Measurements from ENCODE around the gene WDCP.

Gene WDCP

GRCh38 chr2:24085200-24085489 lies 38.0 kb upstream of the WDCP start:
- Histone ChIP-seq H3K9me3 (no peaks in the 10 kb centered on the region), H3K4me1 (peaks cover 0 to 17% (median 15%) of the 10 kb centered on the region in 4 donors), H3K36me3 (peaks cover 26 to 43% (median 29%) of the 10 kb centered on the region in 3 donors), H3K4me3 (peak overlapping the region; percentile 61 to 64), H3K27me3 (no peaks in the 10 kb centered on the region), H3K27ac (peak overlapping the region; percentile 83 to 93)
- DNase-seq: no peak
- no peak for TF ChIP-seq CTCF (IDR thresholded peaks at IDR 0.05)
- intact Hi-C loops (cut with DNase I; ENCODE audit: low total_unique reads): no loop called here

GRCh38 chr2:24084386-24085199 lies 37.4 kb upstream of the WDCP start, which contains the start of gene TP53I3:
TP53I3 (minus strand) TSS chr2:24084834; CDS start chr2:24084326, 508 bp downstream.
- peak within 1 kb of the TSS; percentile 61 to 64 for H3K4me3 ChIP-seq
- TF ChIP-seq CTCF (IDR thresholded peaks at IDR 0.05): peak; percentile 94 to 98
- peak; percentile 89 to 92 for DNase-seq
- H3K36me3 ChIP-seq: peaks cover 26 to 43% (median 29%) of the 10 kb centered on the region in 3 donors
- intact Hi-C loops (cut with DNase I; ENCODE audit: low total_unique reads): loop anchor here (5.0 kb wide), 3 partner anchors 37 to 262 kb away; partner anchors contain the start of genes ATAD2B, FKBP1B and WDCP
- H3K4me1 ChIP-seq: peaks cover 0 to 17% (median 15%) of the 10 kb centered on the region in 4 donors
- H3K27ac ChIP-seq: peak within 1 kb of the TSS; percentile 83 to 93
- no peaks in the 10 kb centered on the region for H3K9me3 ChIP-seq
- no peaks in the 10 kb centered on the region for H3K27me3 ChIP-seq

- TF ChIP-seq CTCF (IDR thresholded peaks at IDR 0.05): no peak
- intact Hi-C loops (cut with DNase I; ENCODE audit: low total_unique reads): loop anchor here (5.0 kb wide), 3 partner anchors 36 to 261 kb away; partner anchors contain the start of genes ATAD2B, FKBP1B and WDCP
- DNase-seq: peak in 1 of 2 donors; percentile 57
These were observed 36.6 kb upstream of the WDCP start for GRCh38 chr2:24083567-24084385.

GRCh38 chr2:24082787-24083566 lies 35.8 kb upstream of the WDCP start:
- no peak for DNase-seq
- Histone ChIP-seq H3K4me3 (peak overlapping the region in 1 of 2 donors; percentile 64), H3K27ac (peak overlapping the region; percentile 83 to 93), H3K4me1 (peaks cover 0 to 18% (median 16%) of the 10 kb centered on the region in 4 donors), H3K9me3 (no peaks in the 10 kb centered on the region), H3K27me3 (no peaks in the 10 kb centered on the region), H3K36me3 (peaks cover 16 to 43% (median 22%) of the 10 kb centered on the region in 3 donors)
- intact Hi-C loops (cut with DNase I; ENCODE audit: low total_unique reads): loop anchor here (5.0 kb wide), 3 partner anchors 36 to 261 kb away; partner anchors contain the start of genes ATAD2B, FKBP1B and WDCP
- TF ChIP-seq CTCF (IDR thresholded peaks at IDR 0.05): no peak

More at GRCh38 chr2:24083567-24084385, 36.6 kb upstream of the WDCP start:
- Histone ChIP-seq H3K4me1 (peaks cover 0 to 17% (median 15%) of the 10 kb centered on the region in 4 donors), H3K27ac (peak overlapping the region; percentile 83 to 93), H3K4me3 (peak overlapping the region; percentile 61 to 64), H3K36me3 (peaks cover 24 to 47% (median 29%) of the 10 kb centered on the region in 3 donors), H3K9me3 (no peaks in the 10 kb centered on the region), H3K27me3 (no peaks in the 10 kb centered on the region)

- DNase-seq: no peak
- no peaks in the 10 kb centered on the region for H3K9me3 ChIP-seq
These were observed 33.5 kb upstream of the WDCP start for GRCh38 chr2:24080701-24081100.

More at GRCh38 chr2:24080701-24081100, 33.5 kb upstream of the WDCP start:
- no peak overlapping the region for H3K4me3 ChIP-seq
- H3K4me1 ChIP-seq: peaks cover 0 to 26% (median 24%) of the 10 kb centered on the region in 4 donors
- H3K36me3 ChIP-seq: peaks cover 6 to 33% (median 18%) of the 10 kb centered on the region in 3 donors
- intact Hi-C loops (cut with DNase I; ENCODE audit: low total_unique reads): loop anchor here (5.0 kb wide), 3 partner anchors 33 to 258 kb away; partner anchors contain the start of genes ATAD2B, FKBP1B and WDCP
- H3K27ac ChIP-seq: no peak overlapping the region
- TF ChIP-seq CTCF (IDR thresholded peaks at IDR 0.05): no peak
- H3K27me3 ChIP-seq: no peaks in the 10 kb centered on the region

All from tibial artery (tissue), 4 donors.